ENCODE measurements around the gene NEK11. TPM values are rescaled to one million over a fixed set of nuclear protein-coding genes. Genes with fewer than 3 reads are reported as not detected.

NEK11 gene
- total RNA-seq, 4 donors from 2014 or later = 3.5 to 8.6 (median 5.5) TPM

- no peak for DNase-seq
- H3K4me1 ChIP-seq = peaks cover 3 to 29% (median 5%) of the 10 kb centered on the region in 4 donors
- H3K27me3 ChIP-seq = no peaks in the 10 kb centered on the region
These were observed 2.2 kb downstream of the NEK11 start for GRCh38 chr3:131028844-131029243.

GRCh38 chr3:131031660-131032059 is 5.0 kb downstream of the NEK11 start:
- Histone ChIP-seq H3K4me3 (no peak overlapping the region), H3K9me3 (no peaks in the 10 kb centered on the region)

More at GRCh38 chr3:131028844-131029243, 2.2 kb downstream of the NEK11 start:
- Histone ChIP-seq H3K9me3 (no peaks in the 10 kb centered on the region), H3K36me3 (peaks cover 0 to 9% (median 0%) of the 10 kb centered on the region in 3 donors), H3K27ac (no peak overlapping the region), H3K4me3 (no peak overlapping the region)
- TF ChIP-seq CTCF (IDR thresholded peaks at IDR 0.05) (no peak), POLR2A (IDR thresholded peaks at IDR 0.05) (no peak)

GRCh38 chr3:131033480-131034080 is 6.9 kb downstream of the NEK11 start:
- no peaks in the 10 kb centered on the region for H3K4me1 ChIP-seq
- no peak overlapping the region for H3K4me3 ChIP-seq
- peaks cover 0 to 4% (median 0%) of the 10 kb centered on the region in 3 donors for H3K36me3 ChIP-seq
- peak; percentile 20 to 79 (median 70) for TF ChIP-seq CTCF (IDR thresholded peaks at IDR 0.05)
- TF ChIP-seq POLR2A (IDR thresholded peaks at IDR 0.05) = no peak
- no peaks in the 10 kb centered on the region for H3K27me3 ChIP-seq
- no peak overlapping the region for H3K27ac ChIP-seq
- DNase-seq = no peak
- H3K9me3 ChIP-seq = no peaks in the 10 kb centered on the region

More at GRCh38 chr3:131031660-131032059, 5.0 kb downstream of the NEK11 start:
- no peak overlapping the region for H3K27ac ChIP-seq
- no peak for TF ChIP-seq CTCF (IDR thresholded peaks at IDR 0.05)
- TF ChIP-seq POLR2A (IDR thresholded peaks at IDR 0.05) = no peak
- peaks cover 0 to 4% (median 0%) of the 10 kb centered on the region in 3 donors for H3K36me3 ChIP-seq
- peaks cover 0 to 7% (median 2%) of the 10 kb centered on the region in 4 donors for H3K4me1 ChIP-seq
- no peak for DNase-seq
- no peaks in the 10 kb centered on the region for H3K27me3 ChIP-seq

- Histone ChIP-seq H3K36me3 (peaks cover 0 to 4% (median 0%) of the 10 kb centered on the region in 3 donors), H3K27ac (no peak overlapping the region), H3K9me3 (no peaks in the 10 kb centered on the region), H3K4me1 (no peaks in the 10 kb centered on the region), H3K27me3 (no peaks in the 10 kb centered on the region), H3K4me3 (no peak overlapping the region)
- no peak for DNase-seq
- TF ChIP-seq CTCF (IDR thresholded peaks at IDR 0.05) (no peak), POLR2A (IDR thresholded peaks at IDR 0.05) (no peak)
These were observed 9.6 kb downstream of the NEK11 start for GRCh38 chr3:131036200-131036816.

- no peaks in the 10 kb centered on the region for H3K4me1 ChIP-seq
- no peak overlapping the region for H3K27ac ChIP-seq
- no peaks in the 10 kb centered on the region for H3K9me3 ChIP-seq
- DNase-seq = no peak
- H3K36me3 ChIP-seq = peaks cover 0 to 4% (median 0%) of the 10 kb centered on the region in 3 donors
- no peak overlapping the region for H3K4me3 ChIP-seq
- H3K27me3 ChIP-seq = no peaks in the 10 kb centered on the region
- TF ChIP-seq POLR2A (IDR thresholded peaks at IDR 0.05) = no peak
- TF ChIP-seq CTCF (IDR thresholded peaks at IDR 0.05) = no peak
These were observed 10.3 kb downstream of the NEK11 start for GRCh38 chr3:131036986-131037385.

Measured in Peyer's patch (tissue), 4 donors.